Dendritic cell treated with granulocyte-macrophage colony-stimulating factor and Interleukin-4, amounts not matched to agents 40 ng/mL and 50 ng/mL, for 4 days (primary cell): ENCODE measurements around the gene IQSEC1.

ENCODE experiments used
- H3K27ac Mint-ChIP-seq: one replicate; pipeline ENCODE4 v1.8.0; 2022; ENCODE audit warnings: mild to moderate bottlenecking, mixed read lengths
- H3K27me3 Mint-ChIP-seq: one replicate; pipeline ENCODE4 v1.8.0; 2022; ENCODE audit warnings: mild to moderate bottlenecking, mixed read lengths
- H3K36me3 Mint-ChIP-seq: one replicate; pipeline ENCODE4 v1.8.0; 2022; ENCODE audit warnings: low read depth, mixed read lengths
- H3K4me1 Mint-ChIP-seq: one replicate; pipeline ENCODE4 v1.8.0; 2022; ENCODE audit warnings: low read depth, mixed read lengths
- H3K4me3 Mint-ChIP-seq: one replicate; pipeline ENCODE4 v1.8.0; 2022; ENCODE audit warnings: mild to moderate bottlenecking, moderate library complexity, mixed read lengths
- H3K9me3 Mint-ChIP-seq: one replicate; pipeline ENCODE4 v1.8.0; 2022; ENCODE audit warnings: mixed read lengths
- intact Hi-C: fragments of 100-400 bp; cut with micrococcal nuclease; formaldehyde crosslinking; loops from one replicate; pipeline ENCODE4 v1.15.0; 2022

The IQSEC1 gene

DNA sequence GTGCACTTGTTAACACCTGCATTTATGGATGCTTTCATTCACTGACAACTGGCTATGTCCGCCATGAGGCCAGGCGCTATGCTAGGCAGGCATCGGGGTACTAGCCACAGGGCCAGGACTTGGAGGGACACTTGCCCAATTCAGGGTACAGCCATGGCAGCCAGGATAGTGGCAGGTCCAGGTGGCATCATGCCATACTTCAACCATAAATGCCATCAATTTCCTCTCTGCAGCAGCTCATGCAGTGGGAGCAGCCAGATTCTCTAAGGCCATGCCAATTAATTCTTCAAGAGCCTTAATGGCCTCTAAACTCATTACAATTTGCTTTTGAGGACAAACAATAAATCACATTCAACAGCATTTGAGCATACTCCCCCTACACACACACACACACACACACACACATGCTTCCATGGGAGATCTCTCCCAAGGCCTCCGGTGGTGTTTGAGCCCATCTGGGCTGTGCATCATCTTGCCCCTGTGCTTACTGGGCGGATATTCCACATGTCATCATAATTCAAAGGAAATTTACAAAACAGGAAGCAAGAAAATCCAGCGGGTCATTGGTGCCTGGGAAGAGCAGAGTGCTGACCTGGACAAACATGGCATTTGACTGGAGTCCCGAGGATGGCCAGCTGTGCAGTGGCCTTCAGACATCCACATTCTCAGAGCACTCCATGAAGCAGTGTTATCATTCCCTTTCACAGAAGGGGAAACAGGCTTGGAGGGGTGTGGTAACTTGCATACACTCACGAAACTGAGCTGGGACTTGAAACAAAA, 109.1 kb downstream of the IQSEC1 start:
- Mint-ChIP-seq H3K9me3 (no peaks in the 10 kb centered on the region), H3K27me3 (no peaks in the 10 kb centered on the region), H3K36me3 (peaks cover 60% of the 10 kb centered on the region), H3K27ac (peak overlapping the region; percentile 85), H3K4me3 (peak overlapping the region; percentile 4), H3K4me1 (peaks cover 97% of the 10 kb centered on the region)
- intact Hi-C loops, result no loop called here

DNA sequence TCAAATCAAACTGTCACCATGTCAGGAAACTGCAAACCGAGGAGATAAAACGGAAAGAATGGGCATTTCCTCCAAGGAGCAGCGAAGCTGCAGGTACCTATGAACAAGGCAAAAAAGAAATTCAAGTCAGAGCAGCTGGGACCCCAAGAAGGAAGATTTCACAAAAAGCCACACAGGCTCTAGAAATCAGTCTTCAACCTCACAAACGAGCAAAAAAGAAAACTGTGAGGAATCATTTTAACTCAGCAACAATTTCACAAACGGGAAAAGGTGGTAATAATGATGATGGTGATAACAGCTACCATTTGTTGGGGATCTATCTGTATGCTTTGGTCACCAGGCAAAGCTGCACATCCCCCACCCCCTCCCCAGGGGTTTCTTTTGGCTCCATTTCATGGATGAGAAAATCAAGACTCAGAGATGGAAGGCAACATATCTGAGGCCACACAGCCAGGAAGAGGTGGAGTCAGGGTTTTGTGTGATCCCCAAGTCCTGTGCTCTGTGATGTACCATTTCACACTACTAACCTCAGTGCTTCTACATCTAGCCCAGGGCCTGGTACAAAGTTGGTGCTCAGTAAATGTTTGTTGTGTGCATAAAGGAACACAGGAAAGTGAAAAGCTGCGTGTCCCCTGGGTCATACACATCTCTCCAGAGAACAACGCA, 109.9 kb downstream of the IQSEC1 start:
- intact Hi-C loops, result no loop called here
- peaks cover 60% of the 10 kb centered on the region for H3K36me3 Mint-ChIP-seq

DNA sequence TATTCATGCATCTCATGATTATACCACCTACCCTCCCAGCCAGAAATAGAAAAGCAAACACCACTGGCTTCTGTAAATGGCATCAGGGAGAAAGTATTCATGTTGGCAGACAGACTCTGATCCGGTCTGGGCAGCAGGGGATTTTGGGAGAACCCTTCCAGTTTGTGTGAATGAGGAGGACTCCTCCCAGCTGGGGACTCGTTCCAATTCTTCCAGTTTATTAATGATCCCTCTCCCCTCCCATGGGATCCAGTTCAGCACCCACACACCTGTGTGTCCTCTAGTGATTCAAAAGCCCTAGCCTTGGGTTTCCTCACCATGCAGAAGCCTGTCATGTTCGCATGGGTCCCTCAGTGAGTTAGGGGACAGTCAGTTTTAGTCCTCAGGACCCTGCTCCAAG, 110.9 kb downstream of the IQSEC1 start:
- H3K27me3 Mint-ChIP-seq, result no peaks in the 10 kb centered on the region
- H3K4me3 Mint-ChIP-seq, result no peak overlapping the region
- peak overlapping the region; percentile 85 for H3K27ac Mint-ChIP-seq
- peaks cover 100% of the 10 kb centered on the region for H3K4me1 Mint-ChIP-seq
- H3K9me3 Mint-ChIP-seq, result no peaks in the 10 kb centered on the region
- intact Hi-C loops, result no loop called here
- peaks cover 67% of the 10 kb centered on the region for H3K36me3 Mint-ChIP-seq

More for the DNA sequence above, 109.9 kb downstream of the IQSEC1 start:
- Mint-ChIP-seq H3K4me1 (peaks cover 97% of the 10 kb centered on the region), H3K27ac (peak overlapping the region; percentile 85), H3K9me3 (no peaks in the 10 kb centered on the region), H3K27me3 (no peaks in the 10 kb centered on the region), H3K4me3 (no peak overlapping the region)

DNA sequence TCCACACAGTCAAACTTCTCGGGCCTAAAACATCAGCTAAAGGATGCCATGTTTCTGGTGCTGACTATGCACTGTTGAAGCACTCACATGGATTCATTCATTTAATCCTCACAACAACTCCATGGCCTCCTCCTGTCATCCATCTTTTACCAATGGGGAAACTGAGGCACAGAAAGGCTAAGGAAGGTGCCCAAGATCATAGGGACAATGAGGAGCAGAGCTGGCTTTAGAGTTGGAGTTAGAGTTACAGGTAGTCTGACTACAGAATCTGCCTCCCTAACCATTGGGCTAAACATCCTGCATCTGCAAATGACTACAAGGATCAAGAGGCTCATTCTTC, 111.6 kb downstream of the IQSEC1 start:
- no peak overlapping the region for H3K4me3 Mint-ChIP-seq
- H3K27ac Mint-ChIP-seq, result peak overlapping the region; percentile 87
- H3K27me3 Mint-ChIP-seq, result no peaks in the 10 kb centered on the region
- H3K36me3 Mint-ChIP-seq, result peaks cover 67% of the 10 kb centered on the region
- peaks cover 100% of the 10 kb centered on the region for H3K4me1 Mint-ChIP-seq
- no peaks in the 10 kb centered on the region for H3K9me3 Mint-ChIP-seq
- intact Hi-C loops, result no loop called here

DNA sequence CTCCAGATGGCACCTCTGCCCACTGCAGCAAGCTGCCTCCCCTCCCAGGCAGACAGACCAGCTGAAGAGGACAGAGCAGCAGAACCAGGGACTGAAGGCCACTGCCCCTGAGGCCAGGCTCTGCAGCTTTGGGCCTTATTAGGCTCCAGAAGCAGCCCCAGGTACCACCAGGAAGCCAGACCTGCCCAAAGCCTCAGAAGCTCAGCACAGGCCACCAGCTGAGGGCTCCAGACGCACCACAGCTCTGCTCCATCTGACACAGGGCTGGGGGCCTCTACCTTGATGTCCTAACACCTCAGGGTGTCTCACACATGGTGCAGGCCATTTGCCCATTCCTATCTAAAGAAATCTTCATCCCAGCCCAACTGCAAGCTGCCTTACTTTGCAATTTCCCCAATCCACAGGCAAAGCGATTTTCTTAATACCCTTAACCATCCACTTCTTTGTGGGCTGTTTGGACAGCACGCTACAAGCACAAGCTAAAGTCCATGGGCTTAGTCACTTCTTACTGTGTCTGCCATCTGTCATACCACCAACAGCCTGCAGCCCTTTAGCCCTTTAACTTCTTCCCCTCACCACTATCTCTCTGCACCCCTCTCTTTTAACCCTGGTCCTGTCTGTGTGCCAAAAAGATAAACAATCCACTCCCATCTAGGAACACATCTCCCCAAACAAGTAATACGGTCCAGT, 112.1 kb downstream of the IQSEC1 start:
- Mint-ChIP-seq H3K27ac (peak overlapping the region; percentile 87), H3K27me3 (no peaks in the 10 kb centered on the region), H3K4me1 (peaks cover 100% of the 10 kb centered on the region), H3K9me3 (no peaks in the 10 kb centered on the region), H3K36me3 (peaks cover 67% of the 10 kb centered on the region), H3K4me3 (peak overlapping the region; percentile 55)
- intact Hi-C loops, result no loop called here

DNA sequence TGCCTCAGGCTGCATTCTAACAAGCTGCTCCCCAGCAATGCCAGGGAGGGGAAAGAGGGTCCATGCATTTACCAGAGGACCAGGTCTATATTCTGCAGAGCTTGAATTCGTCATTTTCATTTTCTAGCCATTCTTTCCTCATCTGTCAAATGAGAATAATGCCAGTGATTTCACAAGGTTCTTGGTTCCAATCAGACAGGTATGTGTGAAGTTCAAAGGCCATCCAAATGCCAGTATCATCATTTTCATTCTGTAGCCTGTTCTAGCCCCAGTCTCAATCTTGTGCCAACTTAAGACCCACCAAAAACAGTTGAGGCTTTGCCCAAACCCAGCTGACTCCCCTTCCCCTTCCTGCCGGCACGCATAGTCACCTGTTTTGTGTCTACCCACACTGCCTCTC, 112.7 kb downstream of the IQSEC1 start:
- peak overlapping the region; percentile 55 for H3K4me3 Mint-ChIP-seq
- intact Hi-C loops, result no loop called here
- H3K27ac Mint-ChIP-seq, result peak overlapping the region; percentile 87
- H3K27me3 Mint-ChIP-seq, result no peaks in the 10 kb centered on the region
- peaks cover 62% of the 10 kb centered on the region for H3K36me3 Mint-ChIP-seq
- H3K4me1 Mint-ChIP-seq, result peaks cover 100% of the 10 kb centered on the region
- no peaks in the 10 kb centered on the region for H3K9me3 Mint-ChIP-seq

DNA sequence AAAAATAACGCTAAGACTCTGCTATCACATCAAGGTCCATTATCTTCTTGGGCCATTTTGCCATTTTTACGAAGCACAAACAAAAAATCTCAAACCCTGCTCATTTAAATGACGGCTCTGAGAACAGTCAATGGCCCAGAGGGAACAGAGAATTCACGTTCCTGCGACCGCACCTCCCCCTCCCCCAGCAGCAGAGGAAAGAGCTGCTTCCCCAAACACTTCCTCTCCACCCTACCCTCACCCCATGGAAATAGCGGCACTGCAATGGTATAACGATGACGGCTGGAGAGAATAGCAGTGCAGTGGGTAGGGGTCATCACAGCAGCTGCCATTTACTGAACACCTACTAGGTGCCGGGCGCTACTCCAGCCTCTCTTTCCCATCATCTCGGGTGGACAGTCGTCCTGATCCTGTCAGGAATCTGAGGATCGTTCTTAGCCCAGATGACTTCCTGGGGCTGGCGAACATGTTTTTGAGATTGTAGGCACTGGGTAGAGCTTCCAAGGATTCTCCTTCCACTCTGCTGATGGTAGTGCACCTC, 113.3 kb downstream of the IQSEC1 start:
- intact Hi-C loops, result loop anchor here (5.0 kb wide), 1 partner anchor 32 kb away; no protein-coding TSS in a partner anchor
- H3K4me1 Mint-ChIP-seq, result peaks cover 100% of the 10 kb centered on the region
- H3K27ac Mint-ChIP-seq, result peak overlapping the region; percentile 87

DNA sequence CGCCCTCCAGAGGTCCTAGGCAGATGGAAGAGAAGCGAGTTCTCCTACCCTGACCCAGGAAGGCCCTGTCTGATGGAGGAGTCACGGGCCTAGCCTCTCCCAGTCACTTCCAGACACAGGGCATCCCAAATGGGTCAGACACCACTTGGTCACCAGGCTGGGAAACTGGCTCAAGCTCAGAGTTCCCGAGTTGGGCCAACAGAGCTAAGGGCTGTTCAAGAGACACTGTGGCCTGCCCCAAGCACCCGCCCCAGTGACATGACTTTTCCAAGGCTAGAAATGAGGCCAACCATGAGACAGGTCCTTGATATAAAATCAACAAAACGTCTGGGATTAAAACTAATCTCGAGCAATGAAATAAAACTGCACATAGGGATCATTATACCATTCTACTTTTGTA, 113.8 kb downstream of the IQSEC1 start:
- Mint-ChIP-seq H3K9me3 (no peaks in the 10 kb centered on the region), H3K27me3 (no peaks in the 10 kb centered on the region), H3K27ac (peak overlapping the region; percentile 87), H3K4me3 (peak overlapping the region; percentile 32), H3K36me3 (peaks cover 66% of the 10 kb centered on the region), H3K4me1 (peaks cover 100% of the 10 kb centered on the region)
- intact Hi-C loops, result loop anchor here (5.0 kb wide), 1 partner anchor 33 kb away; no protein-coding TSS in a partner anchor

More for the DNA sequence above, 113.3 kb downstream of the IQSEC1 start:
- peak overlapping the region; percentile 55 for H3K4me3 Mint-ChIP-seq
- no peaks in the 10 kb centered on the region for H3K27me3 Mint-ChIP-seq
- no peaks in the 10 kb centered on the region for H3K9me3 Mint-ChIP-seq
- peaks cover 61% of the 10 kb centered on the region for H3K36me3 Mint-ChIP-seq

DNA sequence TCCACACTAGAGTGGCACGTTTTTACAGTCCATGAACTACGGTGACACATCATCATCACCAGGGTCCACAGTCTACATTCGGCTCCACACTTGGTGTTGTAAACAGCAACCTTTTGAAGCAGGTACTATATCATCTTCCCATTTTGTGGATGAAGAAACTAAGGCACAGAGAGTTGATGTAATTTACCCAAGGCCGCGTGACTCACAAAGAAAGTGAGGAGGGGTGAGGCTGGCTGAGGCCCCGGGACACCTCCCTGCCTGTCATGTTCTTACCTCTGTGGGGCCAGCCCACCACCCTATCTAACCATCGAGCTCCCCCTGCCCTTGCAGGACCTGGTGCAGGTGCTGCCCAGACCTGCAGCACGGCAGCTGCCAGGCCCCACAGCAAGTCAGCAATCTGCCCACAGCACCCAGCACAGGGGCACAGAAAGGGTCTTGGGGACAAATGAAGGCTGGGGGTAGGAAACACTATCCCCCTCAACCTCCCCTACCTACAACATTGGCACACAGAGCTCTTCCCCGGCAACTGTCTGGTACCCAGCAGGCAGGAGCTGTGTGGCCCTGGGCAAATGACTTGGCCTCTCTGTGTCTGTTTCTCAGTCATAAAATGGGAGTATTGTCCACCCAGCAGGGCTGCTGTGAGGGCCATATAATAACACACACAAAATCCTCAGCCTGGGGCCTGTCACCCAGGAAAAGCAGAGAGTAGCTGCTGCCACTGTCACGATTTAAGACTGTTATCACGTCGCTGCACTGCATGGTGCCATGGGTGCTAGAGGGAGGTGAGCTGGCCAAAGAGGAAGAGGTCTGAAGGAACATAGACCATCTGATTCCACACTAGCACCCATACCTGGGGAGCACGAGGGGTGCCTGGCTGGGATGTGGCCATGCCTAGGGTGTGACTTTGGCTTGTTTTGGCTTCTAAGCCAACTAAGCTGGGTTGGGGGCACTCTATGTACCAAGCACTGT, 115.1 kb downstream of the IQSEC1 start:
- H3K4me3 Mint-ChIP-seq, result no peak overlapping the region
- H3K36me3 Mint-ChIP-seq, result peaks cover 79% of the 10 kb centered on the region
- intact Hi-C loops, result loop anchor here (5.0 kb wide), 1 partner anchor 34 kb away; no protein-coding TSS in a partner anchor
- H3K9me3 Mint-ChIP-seq, result no peaks in the 10 kb centered on the region
- peaks cover 99% of the 10 kb centered on the region for H3K4me1 Mint-ChIP-seq
- H3K27me3 Mint-ChIP-seq, result no peaks in the 10 kb centered on the region
- peak overlapping the region; percentile 87 for H3K27ac Mint-ChIP-seq

DNA sequence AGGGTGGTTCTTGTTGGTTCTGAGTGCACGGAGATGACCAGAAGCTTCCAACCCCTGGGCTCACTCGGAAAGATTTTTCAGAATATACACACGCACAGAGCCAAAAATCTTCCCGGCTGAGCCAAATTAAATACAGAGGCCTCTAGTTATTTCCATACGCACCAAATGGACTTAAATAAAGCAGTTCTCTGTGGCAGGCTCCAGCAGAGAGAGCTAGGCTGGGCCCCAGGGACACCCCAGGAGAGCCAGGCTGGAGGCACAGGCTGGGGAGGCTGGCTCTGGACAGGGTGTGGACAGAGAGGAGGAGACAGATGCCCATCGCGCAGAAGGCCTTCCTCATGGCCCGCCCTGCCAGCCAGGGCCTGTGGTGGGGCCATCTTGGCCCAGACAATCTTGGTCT, 115.9 kb downstream of the IQSEC1 start:
- H3K4me1 Mint-ChIP-seq, result peaks cover 98% of the 10 kb centered on the region
- intact Hi-C loops, result loop anchor here (5.0 kb wide), 1 partner anchor 35 kb away; no protein-coding TSS in a partner anchor
- peaks cover 80% of the 10 kb centered on the region for H3K36me3 Mint-ChIP-seq
- no peaks in the 10 kb centered on the region for H3K27me3 Mint-ChIP-seq
- no peaks in the 10 kb centered on the region for H3K9me3 Mint-ChIP-seq
- H3K4me3 Mint-ChIP-seq, result no peak overlapping the region
- peak overlapping the region; percentile 87 for H3K27ac Mint-ChIP-seq

DNA sequence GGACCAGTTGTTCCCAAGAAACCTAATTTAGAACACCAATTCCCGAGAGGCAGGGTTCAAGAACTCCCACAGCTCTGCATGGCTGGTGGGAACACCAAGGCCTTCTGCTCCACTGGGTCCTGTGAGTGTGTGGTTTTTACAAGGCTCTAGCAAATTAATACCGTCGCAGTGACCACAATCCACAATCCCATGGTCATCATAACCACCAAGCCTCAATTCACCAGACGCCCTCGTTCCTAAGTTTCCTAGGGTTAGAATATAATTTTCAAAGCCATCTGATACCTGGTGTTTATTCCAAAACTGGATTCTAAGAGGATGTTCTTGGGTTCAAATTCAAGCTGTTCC, 116.9 kb downstream of the IQSEC1 start:
- Mint-ChIP-seq H3K4me3 (no peak overlapping the region), H3K4me1 (peaks cover 98% of the 10 kb centered on the region), H3K27ac (peak overlapping the region; percentile 87), H3K27me3 (no peaks in the 10 kb centered on the region), H3K9me3 (no peaks in the 10 kb centered on the region), H3K36me3 (peaks cover 80% of the 10 kb centered on the region)
- intact Hi-C loops, result loop anchor here (5.0 kb wide), 1 partner anchor 36 kb away; no protein-coding TSS in a partner anchor

DNA sequence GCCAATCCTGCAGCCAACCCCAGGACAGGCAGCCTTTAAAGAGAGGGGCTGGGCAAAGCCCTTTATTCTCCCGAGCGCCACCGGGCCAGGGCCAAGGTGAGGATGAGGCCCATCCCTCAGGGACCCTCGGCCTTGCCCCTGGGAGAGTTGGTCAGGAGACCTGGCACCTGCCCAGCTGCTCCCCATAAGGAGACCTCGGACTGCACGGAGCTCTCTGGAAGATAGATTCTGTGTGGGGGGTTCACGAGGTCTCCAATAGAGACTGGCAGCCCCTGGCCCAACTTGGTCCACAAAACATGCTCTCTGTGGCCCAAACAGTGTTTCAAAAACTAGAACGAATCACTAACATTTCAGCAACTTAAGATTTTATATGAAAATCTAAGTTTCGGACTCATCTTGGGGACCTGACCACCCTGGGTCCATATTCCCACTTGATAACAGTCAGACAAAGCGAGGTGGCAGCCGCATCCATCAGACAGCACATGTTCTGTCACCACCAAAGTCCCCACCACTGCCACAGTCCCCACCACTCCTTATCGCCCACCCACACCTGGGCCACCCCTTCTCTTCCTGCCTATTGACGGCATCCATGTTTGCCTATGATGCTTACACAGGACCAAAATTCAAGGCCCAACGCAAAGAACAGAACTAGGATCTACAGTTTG, 117.4 kb downstream of the IQSEC1 start:
- Mint-ChIP-seq H3K27me3 (no peaks in the 10 kb centered on the region), H3K36me3 (peaks cover 76% of the 10 kb centered on the region), H3K4me3 (no peak overlapping the region), H3K4me1 (peaks cover 93% of the 10 kb centered on the region), H3K27ac (peak overlapping the region; percentile 87), H3K9me3 (no peaks in the 10 kb centered on the region)
- intact Hi-C loops, result loop anchor here (5.0 kb wide), 1 partner anchor 37 kb away; no protein-coding TSS in a partner anchor
